Keratinocyte (primary cell): Measurements from ENCODE around the gene TRAPPC6A. TPM values are rescaled to one million over a fixed set of nuclear protein-coding genes. Genes with fewer than 3 reads are reported as not detected.

Experiments used
- DNase-seq: peaks from one replicate; pipeline ENCODE4 v3.0.0-alpha.2; 2011; ENCODE audit warnings: low read depth, missing footprints, low spot score
- FAIRE-seq: peaks from 2 replicates; lab custom pipeline; 2011; peaks lifted over from hg19 to GRCh38; lab: Jason Lieb, UNC
- H2AFZ ChIP-seq: 2 replicates; pipeline ENCODE4 v1.6.0; 2012; ENCODE audit warnings: low read length, control low read depth, inconsistent platforms; ENCODE audit not compliant: control insufficient read depth
- H3K27ac ChIP-seq: 2 replicates; pipeline ENCODE4 v1.5.1; 2011; ENCODE audit warnings: low read length; ENCODE audit not compliant: control insufficient read depth, insufficient read depth
- H3K27me3 ChIP-seq: 3 replicates; pipeline ENCODE4 v1.6.0; 2011; ENCODE audit warnings: low read length; ENCODE audit not compliant: control insufficient read depth, insufficient read depth; ENCODE audit errors: extremely low read depth
- H3K36me3 ChIP-seq, 2 experiments: 2 replicates in 1 of 2; 3 replicates in 1 of 2; pipeline ENCODE4 v1.5.1; 2011; ENCODE audit warnings: low read length in 2 of 2, mild to moderate bottlenecking in 1 of 2; ENCODE audit not compliant: control insufficient read depth in 2 of 2, insufficient read depth in 2 of 2; ENCODE audit errors: extremely low read depth in 1 of 2
- H3K4me1 ChIP-seq: 3 replicates; pipeline ENCODE4 v1.5.1; 2011; ENCODE audit warnings: low read length; ENCODE audit not compliant: control insufficient read depth, insufficient read depth; ENCODE audit errors: extremely low read depth
- H3K4me2 ChIP-seq: 3 replicates; pipeline ENCODE4 v1.6.0; 2011; ENCODE audit warnings: low read depth, low read length; ENCODE audit not compliant: control insufficient read depth, insufficient read depth; ENCODE audit errors: extremely low read depth
- H3K4me3 ChIP-seq, 3 experiments: fragments of 200-600 bp in 1 of 3; sonication (generic) in 1 of 3; 2 replicates in 2 of 3; 3 replicates in 1 of 3; pipeline ENCODE4 v1.5.1; 2011 to 2016; ENCODE audit warnings: low read length in 3 of 3, mild to moderate bottlenecking in 3 of 3, control low read depth in 2 of 3, inconsistent platforms in 1 of 3, low read depth in 1 of 3, mixed read lengths in 1 of 3, mixed run types in 1 of 3, moderate library complexity in 1 of 3; ENCODE audit not compliant: control insufficient read depth in 2 of 3, insufficient read depth in 2 of 3; ENCODE audit errors: extremely low read depth in 1 of 3
- H3K79me2 ChIP-seq: 2 replicates; pipeline ENCODE4 v1.6.0; 2012; ENCODE audit warnings: low read length; ENCODE audit not compliant: control insufficient read depth, insufficient read depth
- H3K9ac ChIP-seq: 3 replicates; pipeline ENCODE4 v1.6.0; 2011; ENCODE audit warnings: low read length; ENCODE audit not compliant: control insufficient read depth, insufficient read depth; ENCODE audit errors: extremely low read depth
- H3K9me1 ChIP-seq: 3 replicates; pipeline ENCODE4 v1.6.0; 2011; ENCODE audit warnings: low read length; ENCODE audit not compliant: control insufficient read depth, insufficient read depth; ENCODE audit errors: extremely low read depth
- H3K9me3 ChIP-seq: 2 replicates; pipeline ENCODE4 v1.5.1; 2012; ENCODE audit warnings: low read depth, low read length; ENCODE audit not compliant: control insufficient read depth
- H4K20me1 ChIP-seq: 3 replicates; pipeline ENCODE4 v1.6.0; 2011; ENCODE audit warnings: low read length; ENCODE audit not compliant: control insufficient read depth, insufficient read depth; ENCODE audit errors: extremely low read depth
- CTCF ChIP-seq, 3 experiments: IDR thresholded peaks in 1 of 3; conservative IDR thresholded peaks in 1 of 3; optimal IDR thresholded peaks in 1 of 3; 2 replicates in 2 of 3; 3 replicates in 1 of 3; pipeline versions ENCODE3 to v1.5.1; 2011; ENCODE audit warnings: low read length in 3 of 3, mild to moderate bottlenecking in 3 of 3, moderate library complexity in 2 of 3, control low read depth in 1 of 3, inconsistent platforms in 1 of 3; ENCODE audit not compliant: insufficient read depth in 2 of 3; ENCODE audit errors: extremely low read depth in 1 of 3
- EZH2 ChIP-seq: IDR thresholded peaks from one replicate; pipeline ENCODE4 v1.6.1; 2012; ENCODE audit warnings: inconsistent platforms, mild to moderate bottlenecking, low read length, moderate library complexity
- dilution Hi-C: fragments of 300-500 bp; cut with MboI; formaldehyde crosslinking; loops from one replicate; pipeline ENCODE4 v1.7.0; 2020; ENCODE audit warnings: low sequenced_read_pairs; ENCODE audit not compliant: extremely low pct_ligation_motif_present
- polyA plus RNA-seq, 5 experiments: library from polyadenylated mRNA; depleted of rRNA in 3 of 5; stranded (reverse) in 3 of 5; stranded (forward) in 1 of 5; unstranded in 1 of 5; fragments of >200 nt; gene quantifications; 1 replicate in 1 of 5; 2 replicates in 3 of 5; 3 replicates in 1 of 5; pipeline versions ENCODE4 v1.2.1 to v1.2.3, GENCODE V29; 2011 to 2012; ENCODE audit warnings: missing spikeins in 2 of 5, low read depth in 1 of 5, low replicate concordance in 1 of 5

TRAPPC6A gene
- polyA plus RNA-seq, 1 donor (not counting 4 experiments of a cell fraction or from before 2014, with no cell fraction given): 4.7 TPM

GRCh38 chr19:45206328-45206727 lies 28.3 kb upstream of the TRAPPC6A start:
- Histone ChIP-seq H3K9ac (no peak overlapping the region), H3K27me3 (no peaks in the 10 kb centered on the region), H3K27ac (no peak overlapping the region), H3K4me2 (no peak overlapping the region), H3K4me1 (peaks cover 7% of the 10 kb centered on the region), H3K4me3 (no peak overlapping the region), H3K9me3 (no peaks in the 10 kb centered on the region), H3K79me2 (no peaks in the 10 kb centered on the region), H3K9me1 (no peaks in the 10 kb centered on the region), H3K36me3 (no peaks in the 10 kb centered on the region), H2AFZ (no peak overlapping the region), H4K20me1 (no peaks in the 10 kb centered on the region)
- dilution Hi-C loops: no loop called here
- TF ChIP-seq CTCF (optimal IDR thresholded peaks at IDR 0.05 in 1 of 3, IDR thresholded peaks at IDR 0.05 in 1 of 3, conservative IDR thresholded peaks at IDR 0.05 in 1 of 3; ENCODE audit: extremely low read depth in 1 of 3, insufficient read depth in 2 of 3, low read length in 3 of 3) (no peak), EZH2 (no peak)
- FAIRE-seq: no peak
- DNase-seq: no peak

GRCh38 chr19:45205810-45206209 lies 27.8 kb upstream of the TRAPPC6A start:
- Histone ChIP-seq H3K9ac (no peak overlapping the region), H4K20me1 (no peaks in the 10 kb centered on the region), H2AFZ (no peak overlapping the region), H3K36me3 (no peaks in the 10 kb centered on the region), H3K4me3 (no peak overlapping the region), H3K4me2 (no peak overlapping the region), H3K9me1 (no peaks in the 10 kb centered on the region), H3K27ac (no peak overlapping the region), H3K79me2 (no peaks in the 10 kb centered on the region), H3K9me3 (no peaks in the 10 kb centered on the region), H3K4me1 (peaks cover 7% of the 10 kb centered on the region), H3K27me3 (no peaks in the 10 kb centered on the region)
- dilution Hi-C loops: no loop called here
- no peak for FAIRE-seq
- no peak for TF ChIP-seq EZH2
- TF ChIP-seq CTCF (optimal IDR thresholded peaks at IDR 0.05 in 1 of 3, IDR thresholded peaks at IDR 0.05 in 1 of 3, conservative IDR thresholded peaks at IDR 0.05 in 1 of 3; ENCODE audit: extremely low read depth in 1 of 3, insufficient read depth in 2 of 3, low read length in 3 of 3): no peak
- no peak for DNase-seq
